Thymus (tissue), 11 donors: Measurements from ENCODE around the gene AIDA. TPM values are rescaled to one million over a fixed set of nuclear protein-coding genes. Genes with fewer than 3 reads are reported as not detected.
"Not testable (repeated sequence)": the region's sequence is repeated elsewhere in the genome, so short reads cannot be mapped to it uniquely, and the experiment has no call there.

Source experiments
- DNase-seq, 9 donors: peaks; one replicate each; pipeline ENCODE4 v3.0.0-alpha.2; 2013; ENCODE audit warnings: low spot score in 9 of 9, low read depth in 6 of 9, missing footprints in 1 of 9
- H3K27ac ChIP-seq, 2 donors: one replicate each; pipeline ENCODE4 v1.5.1; 2013; ENCODE audit warnings: control low read depth in 1 of 2, low read depth in 1 of 2, low read length in 1 of 2, mild to moderate bottlenecking in 1 of 2, moderate library complexity in 1 of 2
- H3K27me3 ChIP-seq, 2 donors: one replicate each; pipeline ENCODE4 v1.5.1; 2013; ENCODE audit warnings: low read length in 1 of 2; ENCODE audit not compliant: control insufficient read depth in 2 of 2, insufficient read depth in 1 of 2
- H3K36me3 ChIP-seq, 2 donors: one replicate each; pipeline ENCODE4 v1.5.1; 2013; ENCODE audit warnings: low read length in 1 of 2, mild to moderate bottlenecking in 1 of 2, moderate library complexity in 1 of 2; ENCODE audit not compliant: control insufficient read depth in 2 of 2, insufficient read depth in 2 of 2
- H3K4me1 ChIP-seq, 2 donors: one replicate each; pipeline ENCODE4 v1.5.1; 2013; ENCODE audit warnings: low read length in 2 of 2; ENCODE audit not compliant: control insufficient read depth in 2 of 2, insufficient read depth in 2 of 2
- H3K4me3 ChIP-seq, 2 donors: one replicate each; pipeline ENCODE4 v1.5.1; 2013; ENCODE audit warnings: low read length in 2 of 2, control low read depth in 1 of 2, mild to moderate bottlenecking in 1 of 2
- H3K9me3 ChIP-seq, 2 donors: one replicate each; pipeline ENCODE4 v1.5.1; 2013; ENCODE audit warnings: low read length in 1 of 2, mild to moderate bottlenecking in 1 of 2; ENCODE audit not compliant: control insufficient read depth in 2 of 2, insufficient read depth in 1 of 2
- WGBS: extraction: QIAGEN DNeasy Blood & Tissue Kit; methylation state at CpG from one replicate; pipeline ENCODE4 v1.1.7; 2013; 5-methylcytosine and 5-hydroxymethylcytosine counted together
- polyA plus RNA-seq: library from polyadenylated mRNA; stranded (reverse); fragments of 200-250 nt; gene quantifications from one replicate; pipeline ENCODE4 v1.2.3, GENCODE V29; 2013
- total RNA-seq: library from RNA; stranded (reverse); fragments of 120-200 nt; gene quantifications from one replicate; pipeline ENCODE4 v1.2.4, GENCODE V29; 2013
- donor health status: healthy.

Gene AIDA
- total and polyA plus RNA-seq, 2 donors, result 20.4 to 54.0 TPM

DNA sequence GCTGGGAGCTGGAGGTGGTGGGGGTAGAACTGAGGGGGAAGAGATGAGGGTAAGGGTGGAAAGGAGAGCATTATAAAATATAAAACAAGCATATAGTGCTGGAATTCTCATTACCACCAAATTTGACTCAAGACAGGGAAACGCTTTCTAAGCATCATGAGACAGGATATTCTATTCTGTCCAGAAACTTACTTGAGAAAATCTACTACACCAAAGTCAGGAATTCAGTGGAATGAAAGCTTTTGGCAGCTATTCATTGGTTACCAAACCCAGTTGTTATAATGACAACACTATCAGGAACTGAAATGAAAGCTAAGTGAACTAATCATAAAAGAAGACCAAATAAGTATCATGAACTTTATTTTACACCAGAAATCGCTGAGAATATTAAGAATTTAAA lies 14.5 kb downstream of the AIDA start:
- Histone ChIP-seq H3K4me3 (no peak overlapping the region), H3K36me3 (peaks cover 10 to 29% of the 10 kb centered on the region in 2 donors), H3K27ac (no peak overlapping the region), H3K4me1 (no peaks in the 10 kb centered on the region), H3K27me3 (no peaks in the 10 kb centered on the region), H3K9me3 (no peaks in the 10 kb centered on the region)
- 97% methylated on average over 2 of the region's 2 CpGs for WGBS
- no peak for DNase-seq

DNA sequence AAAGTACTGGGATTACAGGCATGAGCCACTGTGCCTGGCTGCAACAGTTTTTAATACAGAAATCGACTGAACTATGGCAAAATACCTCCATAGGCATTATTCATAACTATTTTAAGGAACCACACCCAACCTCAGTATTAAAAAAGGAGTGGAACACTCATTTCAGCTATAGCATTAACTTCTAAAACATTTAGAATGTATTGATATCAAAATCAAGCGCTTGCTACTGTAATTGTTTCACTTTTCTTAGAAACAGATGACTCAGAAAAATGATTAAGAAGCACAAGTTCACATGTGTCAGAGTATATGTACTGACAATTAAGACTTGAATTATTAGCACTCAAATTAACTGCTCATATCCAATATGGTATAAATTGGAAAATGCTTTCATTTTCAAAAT lies 15.1 kb downstream of the AIDA start:
- no peaks in the 10 kb centered on the region for H3K4me1 ChIP-seq
- H3K27ac ChIP-seq, result no peak overlapping the region
- no peak for DNase-seq
- no peaks in the 10 kb centered on the region for H3K27me3 ChIP-seq
- H3K36me3 ChIP-seq, result peaks cover 10 to 23% of the 10 kb centered on the region in 2 donors
- H3K4me3 ChIP-seq, result no peak overlapping the region
- 96% methylated on average over 2 of the region's 2 CpGs for WGBS
- H3K9me3 ChIP-seq, result no peaks in the 10 kb centered on the region

DNA sequence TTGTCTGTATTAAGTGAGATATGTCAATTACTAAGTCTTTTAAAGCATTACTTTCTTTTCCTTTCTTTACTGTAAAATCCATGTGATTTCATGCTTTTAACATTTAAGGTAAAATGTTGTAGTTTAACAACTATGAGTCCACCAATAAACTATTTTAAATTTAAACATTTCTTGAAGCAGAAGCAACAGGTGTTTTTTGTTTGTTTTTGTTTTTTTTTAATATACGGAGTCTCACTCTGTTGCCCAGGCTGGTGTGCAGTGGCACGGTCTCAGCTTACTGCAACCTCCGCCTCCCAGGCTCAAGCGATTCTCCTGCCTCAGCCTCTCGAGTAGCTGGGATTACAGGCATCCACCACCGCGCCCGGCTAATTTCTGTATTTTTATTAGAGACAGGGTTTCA lies 15.6 kb downstream of the AIDA start:
- no peaks in the 10 kb centered on the region for H3K9me3 ChIP-seq
- H3K4me1 ChIP-seq, result no peaks in the 10 kb centered on the region
- no peak overlapping the region for H3K27ac ChIP-seq
- DNase-seq, result no peak
- H3K36me3 ChIP-seq, result peaks cover 10 to 20% of the 10 kb centered on the region in 2 donors
- H3K27me3 ChIP-seq, result no peaks in the 10 kb centered on the region
- no peak overlapping the region for H3K4me3 ChIP-seq
- 97% methylated on average over 8 of the region's 8 CpGs for WGBS

DNA sequence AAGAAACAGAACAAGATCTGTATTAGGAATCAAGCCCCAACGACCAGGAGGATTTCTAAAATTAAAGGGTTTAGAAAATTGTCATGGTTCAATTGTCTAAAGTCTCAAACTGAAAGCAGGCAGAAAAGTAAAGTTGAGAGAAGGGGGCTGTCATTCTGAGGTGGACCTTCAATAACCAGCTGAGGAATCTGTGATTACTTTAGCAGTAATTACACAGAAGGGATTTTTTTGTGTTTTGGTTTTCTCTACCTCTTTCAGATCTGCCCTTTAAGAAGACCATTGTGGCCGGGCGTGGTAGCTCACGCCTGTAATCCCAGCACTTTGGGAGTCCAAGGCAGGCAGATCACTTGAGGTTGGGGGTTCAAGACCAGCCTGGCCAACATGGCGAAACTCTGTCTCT lies 17.4 kb downstream of the AIDA start:
- Histone ChIP-seq H3K36me3 (peaks cover 4 to 5% of the 10 kb centered on the region in 2 donors), H3K27me3 (no peaks in the 10 kb centered on the region), H3K4me1 (no peaks in the 10 kb centered on the region), H3K27ac (no peak overlapping the region), H3K9me3 (no peaks in the 10 kb centered on the region), H3K4me3 (no peak overlapping the region)
- WGBS, result 94% methylated on average over 5 of the region's 5 CpGs
- no peak for DNase-seq

DNA sequence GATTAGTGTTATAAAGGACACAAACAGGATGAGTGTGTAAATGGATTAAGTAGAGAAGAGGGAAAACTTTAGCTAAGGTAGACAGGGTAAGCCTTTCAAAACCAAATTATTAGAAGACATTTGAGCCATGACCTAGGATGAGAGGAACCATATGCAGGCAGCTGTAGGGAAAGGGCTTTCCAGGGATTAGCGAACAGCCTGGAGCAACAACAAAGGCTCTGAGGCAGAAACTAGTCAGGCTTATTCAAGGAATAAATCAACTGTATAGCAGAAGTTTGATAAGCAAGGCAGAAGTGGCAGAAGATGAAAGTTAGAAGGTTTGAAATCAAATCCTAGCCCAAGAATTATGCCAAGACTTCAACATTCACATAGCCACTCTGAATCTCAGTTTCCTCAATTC lies 21.3 kb downstream of the AIDA start:
- 98% methylated on average over 1 of the region's 1 CpG for WGBS
- Histone ChIP-seq H3K36me3 (peaks cover 11 to 13% of the 10 kb centered on the region in 2 donors), H3K27me3 (no peaks in the 10 kb centered on the region), H3K4me3 (no peak overlapping the region), H3K9me3 (no peaks in the 10 kb centered on the region), H3K27ac (no peak overlapping the region), H3K4me1 (no peaks in the 10 kb centered on the region)
- no peak for DNase-seq

DNA sequence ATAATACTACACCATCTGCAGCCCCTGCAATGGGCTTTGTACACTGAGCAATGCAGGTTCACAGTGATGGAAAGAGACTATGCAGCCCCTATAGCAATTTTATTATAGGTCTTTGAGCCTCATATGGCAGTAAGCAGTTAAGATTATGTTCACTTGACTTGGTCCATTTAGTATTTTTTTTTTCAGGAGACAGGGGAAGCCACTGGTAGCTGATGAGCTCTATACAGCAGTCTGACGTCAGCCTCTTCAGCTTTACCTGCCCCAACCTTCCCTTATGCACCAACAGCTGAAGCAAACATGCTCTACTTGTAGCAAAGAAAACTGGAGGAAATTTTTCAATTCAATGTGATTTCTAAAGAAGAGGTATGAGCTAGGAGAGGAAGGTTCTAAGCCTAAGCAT lies 32.2 kb downstream of the AIDA start:
- no peaks in the 10 kb centered on the region for H3K27me3 ChIP-seq
- H3K4me1 ChIP-seq, result no peaks in the 10 kb centered on the region
- H3K9me3 ChIP-seq, result no peaks in the 10 kb centered on the region
- peaks cover 0 to 22% of the 10 kb centered on the region in 2 donors for H3K36me3 ChIP-seq
- no peak for DNase-seq
- H3K27ac ChIP-seq, result no peak overlapping the region
- no peak overlapping the region for H3K4me3 ChIP-seq
- WGBS, result 98% methylated on average over 1 of the region's 1 CpG

DNA sequence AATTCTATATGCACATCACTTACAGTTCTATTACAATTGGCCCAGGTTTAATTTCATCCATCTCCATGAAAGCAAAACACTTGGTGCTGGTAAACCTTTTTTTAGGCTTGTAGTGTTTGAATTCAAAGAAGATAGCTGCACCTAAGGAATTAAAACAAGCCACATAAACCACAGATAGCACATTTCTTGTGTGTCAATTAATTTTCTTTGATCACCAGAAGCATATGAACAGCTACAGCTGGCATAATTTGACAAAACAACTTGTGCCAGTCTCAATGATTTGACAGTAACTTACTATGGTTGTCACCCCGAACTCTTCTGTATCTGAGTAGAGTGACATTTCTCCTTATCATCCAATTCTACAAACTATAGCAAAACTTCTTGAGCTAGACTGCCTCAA lies 42.2 kb downstream of the AIDA start:
- H3K4me3 ChIP-seq, result no peak overlapping the region
- H3K9me3 ChIP-seq, result no peaks in the 10 kb centered on the region
- peaks cover 21 to 43% of the 10 kb centered on the region in 2 donors for H3K36me3 ChIP-seq
- H3K27me3 ChIP-seq, result no peaks in the 10 kb centered on the region
- DNase-seq, result no peak
- H3K4me1 ChIP-seq, result no peaks in the 10 kb centered on the region
- no peak overlapping the region for H3K27ac ChIP-seq
- WGBS, result 86% methylated on average over 1 of the region's 1 CpG

DNA sequence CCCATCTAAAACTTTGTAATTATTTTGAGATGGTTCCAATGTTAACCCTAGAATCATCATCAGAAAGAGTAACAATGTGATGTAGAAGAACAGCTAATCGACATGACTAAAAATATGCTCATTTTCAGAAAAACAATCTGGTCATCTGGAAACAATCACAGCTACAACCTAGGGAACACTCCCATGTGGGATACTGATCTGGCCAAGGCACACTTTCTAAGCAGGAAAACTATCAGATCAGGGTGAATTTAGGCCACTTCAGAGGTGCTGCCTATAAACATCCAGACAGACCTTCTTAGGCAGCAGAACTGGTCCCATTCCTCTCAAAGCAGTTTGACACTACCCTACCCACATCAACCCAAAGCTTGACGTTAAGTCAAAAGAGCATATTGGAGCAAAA lies 43.2 kb downstream of the AIDA start:
- H3K27me3 ChIP-seq, H3K4me1 ChIP-seq, H3K9me3 ChIP-seq, DNase-seq, H3K27ac ChIP-seq, H3K4me3 ChIP-seq: not testable (repeated sequence)
- peaks cover 31 to 50% of the 10 kb centered on the region in 2 donors for H3K36me3 ChIP-seq
- WGBS, result 97% methylated on average over 1 of the region's 2 CpGs

DNA sequence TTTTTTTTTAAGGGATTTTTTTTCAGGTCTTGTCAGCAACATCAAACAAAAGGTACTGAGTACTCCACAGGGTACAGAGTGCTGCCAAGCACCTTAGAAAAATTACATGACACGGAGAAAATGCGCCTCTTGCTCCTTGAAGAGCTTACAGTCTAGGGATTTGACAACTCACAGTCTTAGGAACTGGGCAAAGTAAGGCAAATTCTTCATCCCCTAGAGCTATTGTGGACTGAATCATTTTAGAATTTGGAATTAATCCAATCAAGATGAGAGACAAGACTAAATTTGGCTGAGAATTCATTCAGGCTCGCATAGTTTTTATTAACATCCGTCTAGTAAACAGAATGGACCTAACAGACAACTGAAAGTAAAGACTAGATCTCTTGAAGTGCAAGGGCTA lies 44.1 kb downstream of the AIDA start:
- no CpG with 5 or more reads among the region's 4 CpGs for WGBS
- not testable (repeated sequence) for DNase-seq, H3K4me3 ChIP-seq, H3K27ac ChIP-seq, H3K9me3 ChIP-seq, H3K4me1 ChIP-seq, H3K27me3 ChIP-seq
- peaks cover 36 to 57% of the 10 kb centered on the region in 2 donors for H3K36me3 ChIP-seq

DNA sequence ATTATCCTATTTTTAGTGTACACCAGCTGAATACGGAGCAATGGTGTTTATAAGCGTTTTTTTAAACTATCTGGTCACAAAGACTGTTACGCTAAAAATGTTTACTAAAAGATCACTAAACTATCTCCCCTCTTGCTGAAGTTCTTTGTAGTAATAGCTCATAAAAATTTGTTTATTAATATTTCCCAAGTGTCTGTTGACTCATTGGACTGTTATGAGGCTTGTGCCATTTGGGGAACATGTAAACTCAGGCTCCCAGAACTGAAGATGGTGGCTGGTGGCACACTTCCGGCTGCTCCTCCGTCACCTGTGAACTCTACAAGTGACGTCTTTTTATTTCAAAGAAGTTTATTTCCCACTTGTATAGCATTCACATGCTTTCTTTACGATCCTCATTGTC lies 46.3 kb downstream of the AIDA start:
- Histone ChIP-seq H3K36me3 (peaks cover 33 to 66% of the 10 kb centered on the region in 2 donors), H3K4me3 (no peak overlapping the region), H3K27ac (no peak overlapping the region), H3K27me3 (no peaks in the 10 kb centered on the region), H3K9me3 (no peaks in the 10 kb centered on the region), H3K4me1 (no peaks in the 10 kb centered on the region)
- DNase-seq, result no peak
- WGBS, result 98% methylated on average over 7 of the region's 7 CpGs
